ENCODE results near the gene SSR4.

The SSR4 gene

DNA sequence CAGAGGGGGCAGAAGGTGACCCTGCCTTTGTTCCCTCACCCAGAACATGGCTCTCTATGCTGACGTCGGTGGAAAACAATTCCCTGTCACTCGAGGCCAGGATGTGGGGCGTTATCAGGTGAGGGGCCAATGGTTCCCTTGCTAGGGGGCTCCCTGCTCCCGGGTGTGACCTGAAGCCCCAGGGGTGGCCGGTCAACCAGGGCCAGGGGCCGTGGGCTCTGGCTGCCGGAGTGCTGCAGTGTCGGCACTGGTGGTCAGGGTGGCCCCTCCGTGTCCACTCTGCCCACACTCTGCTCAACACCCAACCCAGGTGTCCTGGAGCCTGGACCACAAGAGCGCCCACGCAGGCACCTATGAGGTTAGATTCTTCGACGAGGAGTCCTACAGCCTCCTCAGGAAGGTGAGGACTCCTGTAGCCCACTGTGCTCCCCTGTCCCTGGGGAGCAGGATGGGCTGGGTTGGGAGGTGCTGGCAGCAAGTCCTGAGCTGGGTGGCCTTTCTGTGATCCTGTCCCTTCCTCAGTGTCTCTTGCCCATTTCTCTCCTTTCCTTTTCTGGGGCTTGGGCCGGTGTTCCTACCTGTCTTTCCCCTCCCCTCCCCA, 3.0 kb downstream of the SSR4 start:
- Histone ChIP-seq H4K20me1 (ENCODE audit: insufficient read depth, low read length) (no peaks in the 10 kb centered on the region), H3K27me3 (replicated peaks; ENCODE audit: insufficient read depth, low read length) (no peaks in the 10 kb centered on the region), H3K4me2 (ENCODE audit: low read depth, low read length) (no peak overlapping the region), H2AFZ (ENCODE audit: low read length) (no peak overlapping the region), H3F3A (ENCODE audit: insufficient read depth, low read length) (no peaks in the 10 kb centered on the region), H3K27ac (ENCODE audit: low read length) (no peak overlapping the region), H3K4me1 (ENCODE audit: low read length) (0 out of 2 replicates have a peak, but pooled peaks cover 5% of the 10 kb centered on the region), H3K9me2 (replicated peaks; ENCODE audit: insufficient read depth, low read length) (no peaks in the 10 kb centered on the region), H3K4me3 (ENCODE audit: low read length) (no peak overlapping the region), H3K79me2 (ENCODE audit: low read length) (peaks cover 34% of the 10 kb centered on the region), H3K9me3 (replicated peaks; ENCODE audit: insufficient read depth, low read length) (no peaks in the 10 kb centered on the region), H3K9ac (ENCODE audit: low read length) (no peak overlapping the region), H3K36me3 (replicated peaks; ENCODE audit: insufficient read depth, low read length) (no peaks in the 10 kb centered on the region)
- TF ChIP-seq EZH2phosphoT487 (IDR thresholded peaks at IDR 0.05; ENCODE audit: low read length) (no peak), EZH2 (optimal IDR thresholded peaks at IDR 0.05; ENCODE audit: low read depth, low read length) (no peak)
- TF ChIP-seq, protein P1, sequence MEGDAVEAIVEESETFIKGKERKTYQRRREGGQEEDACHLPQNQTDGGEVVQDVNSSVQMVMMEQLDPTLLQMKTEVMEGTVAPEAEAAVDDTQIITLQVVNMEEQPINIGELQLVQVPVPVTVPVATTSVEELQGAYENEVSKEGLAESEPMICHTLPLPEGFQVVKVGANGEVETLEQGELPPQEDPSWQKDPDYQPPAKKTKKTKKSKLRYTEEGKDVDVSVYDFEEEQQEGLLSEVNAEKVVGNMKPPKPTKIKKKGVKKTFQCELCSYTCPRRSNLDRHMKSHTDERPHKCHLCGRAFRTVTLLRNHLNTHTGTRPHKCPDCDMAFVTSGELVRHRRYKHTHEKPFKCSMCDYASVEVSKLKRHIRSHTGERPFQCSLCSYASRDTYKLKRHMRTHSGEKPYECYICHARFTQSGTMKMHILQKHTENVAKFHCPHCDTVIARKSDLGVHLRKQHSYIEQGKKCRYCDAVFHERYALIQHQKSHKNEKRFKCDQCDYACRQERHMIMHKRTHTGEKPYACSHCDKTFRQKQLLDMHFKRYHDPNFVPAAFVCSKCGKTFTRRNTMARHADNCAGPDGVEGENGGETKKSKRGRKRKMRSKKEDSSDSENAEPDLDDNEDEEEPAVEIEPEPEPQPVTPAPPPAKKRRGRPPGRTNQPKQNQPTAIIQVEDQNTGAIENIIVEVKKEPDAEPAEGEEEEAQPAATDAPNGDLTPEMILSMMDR (IDR thresholded peaks at IDR 0.05; ENCODE audit: low read length), result no peak
- DNase-seq, result no peak

DNA sequence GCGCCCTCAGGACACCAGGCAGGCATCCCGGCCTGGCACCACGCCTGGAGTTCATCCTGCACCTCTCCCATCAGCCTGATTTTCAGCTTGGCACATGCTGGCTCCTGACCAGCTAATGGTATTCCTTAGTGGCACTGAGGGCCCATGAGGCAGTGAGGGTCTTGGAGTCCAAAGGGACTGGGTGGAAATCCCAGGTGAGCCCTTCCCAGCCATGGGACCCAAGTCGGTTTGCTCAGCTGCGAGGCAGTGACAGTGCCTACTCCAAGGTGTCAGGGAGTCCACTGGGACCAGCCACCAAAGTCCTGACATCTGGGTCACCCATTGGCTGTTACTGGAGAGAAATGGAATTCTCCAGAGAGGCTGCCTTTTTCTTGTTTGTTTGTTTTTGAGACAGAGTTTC, 4.9 kb downstream of the SSR4 start:
- H3F3A ChIP-seq (ENCODE audit: insufficient read depth, low read length), result no peaks in the 10 kb centered on the region
- H3K9me2 ChIP-seq (replicated peaks; ENCODE audit: insufficient read depth, low read length), result no peaks in the 10 kb centered on the region
- H3K27me3 ChIP-seq (replicated peaks; ENCODE audit: insufficient read depth, low read length), result no peaks in the 10 kb centered on the region
- no peaks in the 10 kb centered on the region for H3K36me3 ChIP-seq (replicated peaks; ENCODE audit: insufficient read depth, low read length)
- no peak overlapping the region for H3K4me2 ChIP-seq (ENCODE audit: low read depth, low read length)
- H3K27ac ChIP-seq (ENCODE audit: low read length), result no peak overlapping the region
- H3K9me3 ChIP-seq (replicated peaks; ENCODE audit: insufficient read depth, low read length), result no peaks in the 10 kb centered on the region
- H3K4me3 ChIP-seq (ENCODE audit: low read length), result no peak overlapping the region
- H3K79me2 ChIP-seq (ENCODE audit: low read length), result peaks cover 20% of the 10 kb centered on the region
- no peak for TF ChIP-seq EZH2 (optimal IDR thresholded peaks at IDR 0.05; ENCODE audit: low read depth, low read length)
- TF ChIP-seq EZH2phosphoT487 (IDR thresholded peaks at IDR 0.05; ENCODE audit: low read length), result no peak
- TF ChIP-seq, protein P1 (IDR thresholded peaks at IDR 0.05; ENCODE audit: low read length), result no peak
- H2AFZ ChIP-seq (ENCODE audit: low read length), result no peak overlapping the region
- H3K4me1 ChIP-seq (ENCODE audit: low read length), result no peaks in the 10 kb centered on the region
- H3K9ac ChIP-seq (ENCODE audit: low read length), result no peak overlapping the region
- no peaks in the 10 kb centered on the region for H4K20me1 ChIP-seq (ENCODE audit: insufficient read depth, low read length)
- no peak for DNase-seq

DNA sequence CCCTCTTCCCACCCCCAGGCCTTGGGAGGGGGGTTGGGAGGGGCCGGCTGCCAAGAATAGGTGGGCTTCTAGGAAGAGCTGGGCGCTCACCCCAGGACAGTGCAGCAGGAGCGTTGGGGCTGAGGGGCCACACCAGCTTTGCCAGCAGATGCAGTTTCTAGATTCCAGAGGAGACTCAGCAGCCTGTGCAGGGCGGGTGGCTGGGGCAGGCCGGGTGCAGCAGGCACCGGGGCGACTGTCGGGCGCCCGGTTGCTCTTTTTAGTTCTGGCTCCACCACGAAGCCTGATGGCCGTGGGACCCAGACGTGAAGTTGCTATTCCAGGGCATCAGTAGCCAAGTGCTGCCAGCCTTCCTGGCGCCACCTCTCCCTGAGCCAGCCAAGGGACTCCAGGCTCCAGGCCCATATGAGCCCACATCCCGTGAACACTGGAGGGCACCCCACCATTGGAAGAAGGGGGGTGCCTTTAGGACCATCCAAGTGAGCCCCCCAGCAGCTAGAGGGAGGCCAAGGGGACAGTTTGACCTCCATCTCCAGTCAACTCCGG, 5.8 kb downstream of the SSR4 start:
- Histone ChIP-seq H3K9me3 (replicated peaks; ENCODE audit: insufficient read depth, low read length) (no peaks in the 10 kb centered on the region), H3K36me3 (replicated peaks; ENCODE audit: insufficient read depth, low read length) (no peaks in the 10 kb centered on the region)
- DNase-seq, result no peak

More for the DNA sequence above, 5.8 kb downstream of the SSR4 start:
- Histone ChIP-seq H3K4me1 (ENCODE audit: low read length) (no peaks in the 10 kb centered on the region), H3K4me3 (ENCODE audit: low read length) (no peak overlapping the region), H3F3A (ENCODE audit: insufficient read depth, low read length) (no peaks in the 10 kb centered on the region), H3K27ac (ENCODE audit: low read length) (no peak overlapping the region), H3K79me2 (ENCODE audit: low read length) (peaks cover 12% of the 10 kb centered on the region), H3K9me2 (replicated peaks; ENCODE audit: insufficient read depth, low read length) (no peaks in the 10 kb centered on the region), H4K20me1 (ENCODE audit: insufficient read depth, low read length) (no peaks in the 10 kb centered on the region), H3K27me3 (replicated peaks; ENCODE audit: insufficient read depth, low read length) (no peaks in the 10 kb centered on the region), H2AFZ (ENCODE audit: low read length) (no peak overlapping the region), H3K4me2 (ENCODE audit: low read depth, low read length) (no peak overlapping the region), H3K9ac (ENCODE audit: low read length) (no peak overlapping the region)
- TF ChIP-seq, protein P1 (IDR thresholded peaks at IDR 0.05; ENCODE audit: low read length), result no peak
